ENCODE data around the gene EIPR1. TPM values are rescaled to one million over a fixed set of nuclear protein-coding genes. Genes with fewer than 3 reads are reported as not detected.

The EIPR1 gene
- total and polyA plus RNA-seq, 2 donors (not counting 3 experiments of a cell fraction or from before 2014, with no cell fraction given) = 30.8 to 57.3 TPM

- H3K27me3 ChIP-seq (ENCODE audit: control insufficient read depth in 2 of 2, insufficient read depth in 2 of 2, low read length in 2 of 2) = no peaks in the 10 kb centered on the region
- H3K4me2 ChIP-seq (ENCODE audit: insufficient read depth, low read length) = no peak overlapping the region
- no peaks in the 10 kb centered on the region for H3K4me1 ChIP-seq (ENCODE audit: control insufficient read depth, extremely low read depth, insufficient read depth, low read length)
- CTCF ChIA-PET = no interaction called here
- FAIRE-seq (no peak), DNase-seq (ENCODE audit: low read depth, low spot score) (no peak)
- H3K27ac ChIP-seq (ENCODE audit: insufficient read depth, low read depth, low read length) = no peak overlapping the region
- no peak overlapping the region for H3K9ac ChIP-seq (replicated peaks; ENCODE audit: extremely low read depth, insufficient read depth, low read length)
- H3K9me1 ChIP-seq (replicated peaks; ENCODE audit: control insufficient read depth, extremely low read depth, insufficient read depth, low read length) = no peaks in the 10 kb centered on the region
- peaks cover 1% of the 10 kb centered on the region for H3K79me2 ChIP-seq (ENCODE audit: control insufficient read depth, insufficient read depth, low read length)
- intact Hi-C loops (cut with micrococcal nuclease) (no loop called here), dilution Hi-C loops (cut with MboI; ENCODE audit: extremely low pct_ligation_motif_present, low sequenced_read_pairs) (no loop called here)
- POLR2A ChIA-PET = no interaction called here
- no peak overlapping the region for H2AFZ ChIP-seq (ENCODE audit: low read depth, low read length)
- BruUV-seq (replicated peaks) = no TSS peak
- H3K9me3 ChIP-seq (replicated peaks; ENCODE audit: control insufficient read depth, insufficient read depth, low read length) = no peaks in the 10 kb centered on the region
- H3K4me3 ChIP-seq (replicated peaks in 1 of 3; ENCODE audit: insufficient read depth in 1 of 3, low read depth in 1 of 3, low read length in 3 of 3) = no peak overlapping the region
- TF ChIP-seq GATA2 (IDR thresholded peaks at IDR 0.05; ENCODE audit: insufficient read depth, insufficient read length, low read depth, low read length) (no peak), POLR2AphosphoS5 (IDR thresholded peaks at IDR 0.05; ENCODE audit: insufficient read depth, low read depth, low read length) (no peak), POLR2A (IDR thresholded peaks at IDR 0.05; ENCODE audit: low read depth, low read length) (no peak), JUN (IDR thresholded peaks at IDR 0.05; ENCODE audit: borderline replicate concordance, insufficient read depth, insufficient read length, low read depth) (no peak), FOS (IDR thresholded peaks at IDR 0.05; ENCODE audit: borderline replicate concordance, insufficient read depth, low read length) (no peak), CTCF (IDR thresholded peaks at IDR 0.05; ENCODE audit: extremely low read depth in 1 of 2, insufficient read depth in 1 of 2, low read depth in 1 of 2, low read length in 2 of 2) (no peak), EZH2 (IDR thresholded peaks at IDR 0.05; ENCODE audit: borderline replicate concordance, low read depth, low read length, severe bottlenecking) (no peak), MYC (IDR thresholded peaks at IDR 0.05; ENCODE audit: low read depth, low read length) (no peak), MAX (IDR thresholded peaks at IDR 0.05; ENCODE audit: insufficient read depth, insufficient read length) (no peak)
- no peaks in the 10 kb centered on the region for H4K20me1 ChIP-seq (replicated peaks; ENCODE audit: control insufficient read depth, extremely low read depth, insufficient read depth, low read length)
- H3K36me3 ChIP-seq (ENCODE audit: control insufficient read depth in 2 of 2, extremely low read depth in 1 of 2, insufficient read depth in 2 of 2, low read length in 2 of 2) = no peaks in the 10 kb centered on the region
Observed at GRCh38 chr2:3224681-3225080, 152.9 kb downstream of the EIPR1 start.
